ENCODE measurements around the gene FCRL3. TPM values are rescaled to one million over a fixed set of nuclear protein-coding genes. Genes with fewer than 3 reads are reported as not detected.

FCRL3 gene
- total and polyA plus RNA-seq, 8 donors, result 0.02 to 0.09 (median 0.09) TPM; not detected in 5

DNA sequence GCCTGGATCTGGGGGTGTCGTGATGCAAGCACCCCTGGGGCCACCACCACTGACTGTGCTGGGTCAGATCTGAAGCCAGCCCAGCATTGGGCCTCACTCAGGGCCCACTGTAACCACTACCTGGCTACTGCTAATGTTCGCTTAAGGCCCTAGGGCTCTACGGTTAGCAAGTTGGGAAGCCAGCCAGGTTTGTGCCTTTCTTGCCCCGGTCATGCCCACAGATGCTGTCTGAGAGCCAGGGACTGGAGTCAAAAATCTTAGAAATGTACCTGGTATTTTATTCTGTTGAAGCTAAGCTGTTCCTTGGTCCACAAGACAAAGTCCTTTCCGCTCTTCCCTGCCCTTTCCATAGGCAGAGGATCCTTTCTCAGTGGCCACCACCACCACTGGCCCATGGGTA lies 15.2 kb upstream of the FCRL3 start:
- WGBS, 2 donors, result 82 to 84% methylated on average over 5 of the region's 5 CpGs
- TF ChIP-seq, protein P1, sequence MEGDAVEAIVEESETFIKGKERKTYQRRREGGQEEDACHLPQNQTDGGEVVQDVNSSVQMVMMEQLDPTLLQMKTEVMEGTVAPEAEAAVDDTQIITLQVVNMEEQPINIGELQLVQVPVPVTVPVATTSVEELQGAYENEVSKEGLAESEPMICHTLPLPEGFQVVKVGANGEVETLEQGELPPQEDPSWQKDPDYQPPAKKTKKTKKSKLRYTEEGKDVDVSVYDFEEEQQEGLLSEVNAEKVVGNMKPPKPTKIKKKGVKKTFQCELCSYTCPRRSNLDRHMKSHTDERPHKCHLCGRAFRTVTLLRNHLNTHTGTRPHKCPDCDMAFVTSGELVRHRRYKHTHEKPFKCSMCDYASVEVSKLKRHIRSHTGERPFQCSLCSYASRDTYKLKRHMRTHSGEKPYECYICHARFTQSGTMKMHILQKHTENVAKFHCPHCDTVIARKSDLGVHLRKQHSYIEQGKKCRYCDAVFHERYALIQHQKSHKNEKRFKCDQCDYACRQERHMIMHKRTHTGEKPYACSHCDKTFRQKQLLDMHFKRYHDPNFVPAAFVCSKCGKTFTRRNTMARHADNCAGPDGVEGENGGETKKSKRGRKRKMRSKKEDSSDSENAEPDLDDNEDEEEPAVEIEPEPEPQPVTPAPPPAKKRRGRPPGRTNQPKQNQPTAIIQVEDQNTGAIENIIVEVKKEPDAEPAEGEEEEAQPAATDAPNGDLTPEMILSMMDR (IDR thresholded peaks at IDR 0.05), result no peak
- DNase-seq, result no peak
- no peaks in the 10 kb centered on the region for H3K9me3 ChIP-seq
- H3K4me3 ChIP-seq, result no peak overlapping the region
- no peak for ATAC-seq
- no peak for FAIRE-seq
- no peaks in the 10 kb centered on the region for H3K27me3 ChIP-seq
- H3K27ac ChIP-seq, result no peak overlapping the region
- intact Hi-C loops (cut with DNase I), result no loop called here
- no peaks in the 10 kb centered on the region for H3K36me3 ChIP-seq
- H3K4me1 ChIP-seq, result no peaks in the 10 kb centered on the region

DNA sequence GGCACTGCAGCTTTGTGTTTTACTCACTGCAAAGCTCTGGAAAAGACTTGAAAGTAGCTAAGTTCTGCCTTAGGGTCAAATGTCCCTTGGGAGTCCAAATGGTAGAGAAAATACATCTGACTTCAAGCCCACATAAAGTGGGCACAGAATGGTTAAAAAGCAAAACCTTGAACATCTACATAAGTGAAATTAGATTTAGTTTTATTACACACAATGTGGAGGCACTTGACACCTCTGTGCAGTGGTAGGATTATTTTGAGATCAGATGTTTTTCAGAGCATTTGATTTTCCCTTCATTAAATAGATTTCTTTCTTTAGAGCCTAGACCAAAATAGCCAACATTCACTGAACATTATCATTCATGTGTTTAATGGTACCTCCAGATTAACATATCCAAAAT lies 11.2 kb upstream of the FCRL3 start:
- Histone ChIP-seq H3K9me3 (no peaks in the 10 kb centered on the region), H3K27ac (no peak overlapping the region), H3K36me3 (no peaks in the 10 kb centered on the region), H3K4me1 (no peaks in the 10 kb centered on the region), H3K27me3 (no peaks in the 10 kb centered on the region), H3K4me3 (no peak overlapping the region)
- intact Hi-C loops (cut with DNase I), result no loop called here
- no peak for ATAC-seq
- FAIRE-seq, result no peak
- TF ChIP-seq, protein P1 (IDR thresholded peaks at IDR 0.05), result no peak
- DNase-seq, result no peak

DNA sequence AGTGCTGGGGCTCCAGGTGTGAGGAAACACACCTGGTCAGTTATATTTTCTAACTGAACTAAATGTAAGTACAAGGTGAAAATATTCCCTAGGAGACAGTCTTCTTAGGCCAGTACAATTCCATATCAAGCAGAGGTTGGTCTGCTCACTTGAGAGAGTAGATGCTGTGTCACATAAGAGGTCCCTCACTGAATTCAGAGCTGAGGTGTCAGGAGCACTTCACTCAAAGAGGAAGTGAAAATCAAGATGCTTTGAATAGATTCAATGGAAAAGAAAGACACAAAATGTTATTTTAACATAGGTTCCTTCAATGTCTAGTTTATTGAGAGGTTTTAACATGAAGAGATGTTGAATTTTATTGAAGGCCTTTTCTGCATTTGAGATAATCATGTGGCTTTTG lies 4.3 kb upstream of the FCRL3 start:
- FAIRE-seq (no peak), ATAC-seq (no peak), DNase-seq (no peak)
- Histone ChIP-seq H3K27me3 (no peaks in the 10 kb centered on the region), H3K9me3 (no peaks in the 10 kb centered on the region), H3K4me1 (no peaks in the 10 kb centered on the region), H3K27ac (no peak overlapping the region), H3K4me3 (no peak overlapping the region), H3K36me3 (no peaks in the 10 kb centered on the region)
- intact Hi-C loops (cut with DNase I), result no loop called here
- TF ChIP-seq, protein P1 (IDR thresholded peaks at IDR 0.05), result no peak

DNA sequence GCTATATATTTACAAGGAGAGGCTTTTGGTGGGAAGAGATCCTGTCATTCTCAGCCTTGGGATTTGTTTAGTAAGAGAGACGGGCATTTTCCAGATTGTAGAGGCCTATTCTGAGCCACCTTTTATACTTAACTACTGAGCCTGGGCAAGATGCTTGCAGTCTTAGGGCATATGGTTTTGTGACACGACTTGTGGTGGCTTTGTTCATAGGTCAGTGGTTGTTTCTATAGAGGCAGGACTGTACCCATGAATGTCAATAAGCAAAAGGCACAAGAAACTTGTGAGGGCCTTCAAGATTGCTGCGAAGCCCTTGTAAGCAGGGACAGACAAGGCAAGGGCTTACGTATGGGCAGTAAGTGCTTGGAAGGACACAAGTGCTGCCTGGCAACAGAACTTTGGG lies 3.4 kb upstream of the FCRL3 start:
- no peaks in the 10 kb centered on the region for H3K4me1 ChIP-seq
- WGBS, 2 donors, result 64 to 76% methylated on average over 4 of the region's 4 CpGs
- no peak for ATAC-seq
- no peak overlapping the region for H3K27ac ChIP-seq
- TF ChIP-seq, protein P1 (IDR thresholded peaks at IDR 0.05), result no peak
- no peaks in the 10 kb centered on the region for H3K27me3 ChIP-seq
- no peak for FAIRE-seq
- H3K9me3 ChIP-seq, result no peaks in the 10 kb centered on the region
- intact Hi-C loops (cut with DNase I), result no loop called here
- no peak overlapping the region for H3K4me3 ChIP-seq
- no peaks in the 10 kb centered on the region for H3K36me3 ChIP-seq
- no peak for DNase-seq

DNA sequence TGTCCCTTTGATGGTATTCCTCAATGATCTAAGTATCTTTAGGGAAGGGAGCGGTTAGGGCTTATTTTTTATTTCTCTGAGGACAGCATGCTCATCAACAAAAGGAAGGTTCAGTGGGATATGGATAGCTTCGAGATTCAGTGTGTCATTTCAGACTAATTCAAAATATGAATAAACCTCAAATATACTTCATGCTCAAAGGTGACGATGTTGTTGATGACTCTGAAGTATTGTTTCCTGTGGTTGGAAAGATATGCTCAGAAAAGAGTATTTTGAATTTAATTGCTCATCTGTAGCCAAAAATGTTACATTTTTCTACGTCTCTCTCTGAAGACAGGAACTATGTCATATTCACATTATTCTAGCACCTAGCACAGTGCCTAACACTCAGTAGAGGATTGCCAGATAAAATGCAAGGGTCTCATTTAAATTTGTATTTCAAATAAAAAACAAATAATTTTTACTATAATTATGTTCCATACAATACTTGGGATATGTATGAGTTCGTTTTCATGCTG lies 1.8 kb upstream of the FCRL3 start:
- 58 to 74% methylated on average over 5 of the region's 5 CpGs for WGBS, 2 donors
- intact Hi-C loops (cut with DNase I), result no loop called here
- H3K4me1 ChIP-seq, result no peaks in the 10 kb centered on the region
- TF ChIP-seq, protein P1 (IDR thresholded peaks at IDR 0.05), result no peak
- DNase-seq (no peak), ATAC-seq (no peak), FAIRE-seq (no peak)
- H3K9me3 ChIP-seq, result no peaks in the 10 kb centered on the region
- H3K4me3 ChIP-seq, result no peak overlapping the region
- no peak overlapping the region for H3K27ac ChIP-seq
- no peaks in the 10 kb centered on the region for H3K36me3 ChIP-seq
- no peaks in the 10 kb centered on the region for H3K27me3 ChIP-seq
